Muscle of arm (tissue), 14 donors: ENCODE results near the gene PLOD2. TPM values are rescaled to one million over a fixed set of nuclear protein-coding genes. Genes with fewer than 3 reads are reported as not detected.

Experiments used
- DNase-seq: peaks from one replicate; pipeline ENCODE4 v3.0.0-alpha.2; 2013
- long read RNA-seq, 11 donors: transcript quantifications; one replicate each; lab custom pipeline, GENCODE V29; 2026
- polyA plus RNA-seq, 12 donors: library from polyadenylated mRNA; unstranded; fragments of 120-200 nt; gene quantifications; one replicate each; pipeline ENCODE4 v1.2.1, GENCODE V29; 2013; ENCODE audit not compliant: insufficient read length in 12 of 12

The PLOD2 gene
- 10 to 100 TPM in 11 of 12 donors, not detected in 1; 13.4 to 80.7 (median 26.4) TPM for polyA plus RNA-seq
- long read RNA-seq, donor 1, transcript PLOD2-202 (19 exons, 3,665 nt): minor isoform, 5 of 25 reads
- long read RNA-seq, donor 1, transcript PLOD2-201 (20 exons, 3,732 nt): major isoform, 8 of 25 reads
- long read RNA-seq, donor 1, partial matches to known transcripts: 12 of 25 reads
- long read RNA-seq, donor 1, other reads (novel, unspliced or antisense): 0 of 25 reads
- long read RNA-seq, donor 2, partial matches to known transcripts: 0 of 3 reads
- long read RNA-seq, donor 2, other reads (novel, unspliced or antisense): 0 of 3 reads
- long read RNA-seq, donor 3, partial matches to known transcripts: 0 of 4 reads
- long read RNA-seq, donor 3, other reads (novel, unspliced or antisense): 0 of 4 reads
- long read RNA-seq, donor 4, partial matches to known transcripts: 0 of 1 reads
- long read RNA-seq, donor 4, other reads (novel, unspliced or antisense): 0 of 1 reads
- long read RNA-seq, donor 5, transcript PLOD2-201 (20 exons, 3,732 nt): major isoform, 6 of 7 reads
- long read RNA-seq, donor 5, partial matches to known transcripts: 0 of 7 reads
- long read RNA-seq, donor 5, other reads (novel, unspliced or antisense): 0 of 7 reads
- long read RNA-seq, donor 6, partial matches to known transcripts: 6 of 9 reads
- long read RNA-seq, donor 6, other reads (novel, unspliced or antisense): 0 of 9 reads
- long read RNA-seq, donor 7, partial matches to known transcripts: 0 of 2 reads
- long read RNA-seq, donor 7, other reads (novel, unspliced or antisense): 0 of 2 reads
- long read RNA-seq, donor 8, partial matches to known transcripts: 0 of 3 reads
- long read RNA-seq, donor 8, other reads (novel, unspliced or antisense): 0 of 3 reads
- long read RNA-seq, donor 9, partial matches to known transcripts: 12 of 12 reads
- long read RNA-seq, donor 9, other reads (novel, unspliced or antisense): 0 of 12 reads
- long read RNA-seq, donor 10, partial matches to known transcripts: 0 of 2 reads
- long read RNA-seq, donor 10, other reads (novel, unspliced or antisense): 0 of 2 reads
- long read RNA-seq, donor 11, partial matches to known transcripts: 0 of 7 reads
- long read RNA-seq, donor 11, other reads (novel, unspliced or antisense): 0 of 7 reads

DNA sequence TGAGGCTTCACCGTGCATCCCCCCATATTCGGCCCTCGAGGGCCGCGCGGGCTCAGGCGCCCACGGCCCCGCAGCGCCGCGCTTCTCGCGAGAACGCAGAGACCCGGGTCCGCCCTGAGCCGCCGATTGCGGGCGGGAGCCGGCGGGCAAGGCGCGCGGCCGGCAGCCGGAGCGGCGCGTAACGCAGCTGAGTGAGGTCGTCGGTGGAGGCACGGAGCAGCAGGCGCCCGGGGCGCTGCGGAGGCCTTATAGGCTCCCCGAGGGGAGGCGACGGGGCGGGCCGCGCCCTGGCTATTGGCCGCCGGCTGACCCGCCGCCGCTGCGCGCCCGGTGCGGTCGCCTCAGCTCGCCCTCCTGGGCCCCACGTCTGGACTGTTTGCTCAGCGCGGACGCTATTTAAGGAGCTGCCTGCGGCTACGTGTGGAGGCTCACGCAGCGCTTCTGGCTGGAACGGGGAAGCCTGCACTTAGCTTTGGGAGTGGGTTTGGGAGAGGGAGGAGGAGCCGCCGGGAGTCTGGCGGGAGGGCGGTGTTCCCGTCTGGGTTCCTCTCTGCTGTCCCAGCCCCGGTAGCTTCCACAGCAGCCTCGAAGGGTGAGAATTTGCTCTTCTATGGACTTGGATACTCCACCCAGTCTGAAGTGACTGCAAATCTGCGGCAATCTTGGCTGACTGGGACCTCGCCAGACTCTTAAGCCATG is at the start of gene PLOD2:
PLOD2 (minus strand) TSS at position 221 of the 699 bp plus-strand sequence; CDS start at position 26, 195 bp downstream.
- peak; percentile 77 for DNase-seq

DNA sequence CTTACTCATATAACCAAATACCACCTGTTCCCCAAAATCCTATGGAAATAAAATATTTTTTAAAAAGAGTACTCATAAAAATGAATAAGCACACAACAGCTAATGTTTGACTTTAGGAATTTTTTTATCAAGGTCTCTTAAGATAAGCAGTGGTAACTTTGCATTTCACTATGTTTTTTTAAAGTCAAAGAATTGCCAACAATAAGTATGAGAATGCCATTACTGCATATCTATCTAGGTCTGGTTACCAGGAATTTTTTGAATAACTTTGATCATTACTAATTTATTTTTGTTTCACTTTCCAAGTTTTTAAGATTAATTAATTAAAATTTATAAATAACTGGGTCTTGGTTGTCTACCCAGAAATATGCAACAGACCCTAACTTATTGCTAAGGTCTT is 48.4 kb upstream of the PLOD2 start:
- no peak for DNase-seq

- DNase-seq: no peak
Observed at GRCh38 chr3:146203776-146204175, 42.8 kb upstream of the PLOD2 start.

- DNase-seq: no peak
Observed at GRCh38 chr3:146200461-146201220, 39.7 kb upstream of the PLOD2 start.

GRCh38 chr3:146199762-146200161 is 38.8 kb upstream of the PLOD2 start:
- DNase-seq: no peak

DNA sequence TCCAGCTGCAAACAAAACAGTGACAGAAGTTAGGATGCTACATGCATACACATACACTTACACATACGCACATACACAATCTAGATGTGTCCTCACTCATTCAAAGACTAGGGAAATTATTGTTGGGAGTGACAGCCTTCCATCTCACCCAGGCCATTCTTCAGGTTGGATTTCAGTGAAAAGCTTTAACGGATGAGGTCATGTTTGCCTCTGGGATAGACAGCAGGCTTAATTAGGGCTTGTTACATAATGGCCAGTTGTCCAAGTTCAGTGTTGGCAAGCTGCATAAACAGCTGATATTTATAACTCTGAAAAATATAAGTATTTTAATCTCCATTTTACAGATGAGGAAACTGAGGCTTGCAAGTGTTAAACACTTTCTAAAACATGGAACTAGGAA is 35.8 kb upstream of the PLOD2 start:
- no peak for DNase-seq

DNA sequence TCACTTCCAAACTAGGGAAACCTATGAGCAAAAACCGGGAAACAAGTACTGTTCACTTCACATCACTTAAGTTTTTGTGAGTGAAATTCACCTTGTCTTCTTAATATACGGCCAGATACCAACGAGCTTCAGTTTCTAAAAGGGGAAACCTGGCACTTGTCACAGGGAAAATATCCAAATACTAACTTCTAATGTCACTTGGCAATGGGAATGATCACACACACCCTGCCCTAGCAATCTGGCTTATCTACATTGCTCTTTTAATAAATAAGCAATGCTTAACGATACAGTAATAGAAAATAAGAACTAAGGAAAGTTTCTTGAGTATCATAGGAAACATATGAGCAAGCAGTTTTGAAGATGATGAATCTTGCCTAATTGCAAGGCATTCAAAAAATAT is 34.6 kb upstream of the PLOD2 start:
- DNase-seq: no peak

- no peak for DNase-seq
Observed at GRCh38 chr3:146195030-146195429, 34.0 kb upstream of the PLOD2 start.

- peak; percentile 36 for DNase-seq
Observed at GRCh38 chr3:146191051-146191450, 30.1 kb upstream of the PLOD2 start.

DNA sequence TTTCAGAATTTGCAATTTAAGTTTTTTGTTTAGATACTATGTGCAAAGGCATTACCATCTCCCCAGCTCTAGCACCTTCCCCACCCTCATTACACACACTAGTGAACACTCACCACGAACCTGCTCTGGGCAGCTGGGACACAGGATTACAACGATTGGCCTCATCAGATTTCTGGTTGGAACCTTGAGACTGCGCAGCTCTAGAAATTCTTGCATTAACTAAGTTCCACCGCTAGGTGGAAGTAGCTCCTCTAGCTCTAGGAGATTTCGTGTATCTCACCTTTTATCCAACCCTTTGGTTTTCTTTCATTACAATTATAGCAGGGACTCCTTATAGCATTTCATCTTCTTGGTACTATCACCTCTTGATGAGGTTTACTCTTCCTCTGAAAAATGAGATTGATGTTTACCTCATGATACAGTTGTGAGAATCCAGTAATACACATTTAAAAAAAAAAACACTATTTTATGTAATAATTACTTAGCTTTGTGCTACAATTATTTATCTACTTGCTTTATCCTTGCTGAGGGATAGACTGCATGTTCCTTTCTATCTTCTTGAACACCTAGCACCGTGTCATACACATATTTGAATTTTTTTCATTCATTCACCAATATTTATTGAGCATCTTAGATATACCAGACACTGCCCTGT is 28.7 kb upstream of the PLOD2 start:
- peak; percentile 54 for DNase-seq

- no peak for DNase-seq
Observed at GRCh38 chr3:146187334-146187950, 26.5 kb upstream of the PLOD2 start.

DNA sequence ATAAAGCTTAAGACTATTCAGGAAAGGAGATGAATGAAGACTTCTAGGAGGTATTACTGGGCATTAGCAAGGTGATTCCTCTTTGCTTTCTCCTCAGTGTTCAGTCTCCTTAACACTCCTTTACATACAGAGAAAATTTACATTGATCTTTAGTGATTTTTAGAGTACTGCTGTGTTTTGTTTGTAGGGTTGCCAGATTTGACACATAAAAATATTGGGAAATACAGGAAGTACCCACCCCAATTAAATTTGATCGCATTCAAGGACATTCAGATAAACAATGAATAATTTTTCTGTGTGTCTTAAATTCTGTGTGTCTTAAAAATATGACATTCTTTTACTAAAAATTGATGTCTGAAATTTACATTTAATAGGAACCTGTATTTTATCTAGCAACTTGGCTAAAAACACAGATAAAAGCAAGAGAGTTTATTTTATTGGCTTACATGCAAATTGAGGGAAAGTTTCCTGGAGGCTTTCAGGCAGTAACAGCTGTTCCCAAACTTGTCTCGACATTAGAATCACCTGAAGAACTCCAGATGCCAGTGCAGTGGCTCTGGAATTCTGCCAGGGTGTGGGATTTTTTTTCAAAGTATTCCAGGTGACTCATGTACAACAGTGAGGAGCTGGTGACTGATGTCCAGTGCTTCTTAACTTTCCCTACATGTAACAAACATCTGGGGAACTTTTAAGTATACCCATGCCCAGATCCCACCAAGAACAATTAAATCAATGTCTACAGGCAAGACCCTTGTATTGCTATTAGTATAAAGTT is 23.4 kb upstream of the PLOD2 start:
- DNase-seq: no peak

DNA sequence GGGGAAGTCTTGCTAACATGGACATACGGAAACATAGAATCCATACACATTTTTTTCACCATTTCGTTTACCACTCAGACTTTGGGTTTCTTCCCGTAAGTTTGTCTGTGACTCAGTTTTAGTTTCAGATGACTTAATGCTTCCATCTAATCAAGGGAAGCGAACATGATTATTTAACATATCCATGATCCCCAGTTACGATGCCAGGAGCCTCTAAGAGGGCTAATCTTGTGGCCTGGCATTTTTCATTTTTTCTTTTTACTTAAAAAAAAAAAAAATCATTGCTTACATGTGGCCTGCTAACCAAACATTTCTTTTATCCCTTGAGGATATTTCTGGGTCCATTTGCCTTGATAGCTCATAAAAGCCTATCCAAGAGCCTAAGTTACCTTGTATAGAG is 20.2 kb upstream of the PLOD2 start:
- no peak for DNase-seq

- DNase-seq: no peak
Observed at GRCh38 chr3:146180376-146180775, 19.4 kb upstream of the PLOD2 start.

GRCh38 chr3:146178006-146178689 is 17.2 kb upstream of the PLOD2 start:
- DNase-seq: peak; percentile 53

- DNase-seq: no peak
Observed at GRCh38 chr3:146177519-146177918, 16.5 kb upstream of the PLOD2 start.

DNA sequence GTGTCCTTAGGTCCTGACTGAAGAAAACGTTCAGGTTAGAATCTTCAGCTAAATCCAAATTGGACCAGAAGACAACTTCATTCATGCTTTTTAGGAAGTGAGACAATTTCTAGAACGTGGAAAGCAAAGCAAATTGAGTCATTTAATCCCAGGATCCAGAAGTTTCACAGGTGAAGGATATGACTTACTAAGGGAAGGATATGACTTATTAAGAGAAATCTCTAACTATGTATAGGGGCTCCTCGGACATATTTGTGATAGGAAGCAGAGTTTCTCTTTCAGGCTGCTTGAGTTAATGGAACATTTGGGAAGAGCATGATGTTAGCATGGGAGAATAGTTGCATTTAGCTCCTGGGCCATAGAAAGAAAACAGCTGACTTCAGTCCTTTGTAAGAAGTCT is 16.1 kb upstream of the PLOD2 start:
- DNase-seq: no peak

DNA sequence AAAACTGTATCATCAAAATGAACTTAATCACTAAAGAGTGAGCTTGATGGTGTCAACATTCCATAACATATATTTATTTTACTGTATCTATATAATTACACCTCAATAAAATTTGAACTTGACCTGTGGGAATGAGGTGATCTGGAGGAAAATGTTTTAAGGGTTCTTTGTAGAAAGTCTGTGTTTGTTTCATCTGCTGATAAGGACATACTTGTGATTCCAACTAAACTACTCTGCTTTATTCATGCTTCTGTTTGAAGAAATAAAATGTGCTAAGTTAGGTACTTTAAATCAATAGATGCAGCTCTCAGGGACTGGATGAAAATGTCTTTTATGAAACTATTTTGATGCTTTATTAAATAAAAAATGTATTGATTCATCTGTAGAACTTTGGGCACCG is 11.6 kb upstream of the PLOD2 start:
- DNase-seq: no peak
